A549 (cell line): ENCODE data around the gene MAST3.

ENCODE experiments used
- EHMT2 ChIP-seq: fragments of 200-600 bp; sonication (generic); IDR thresholded peaks from 2 replicates; pipeline ENCODE4 v1.6.1; 2016; ENCODE audit warnings: antibody characterized with exemption, low read depth, mild to moderate bottlenecking, moderate library complexity
- SMC3 ChIP-seq: fragments of >200 bp; sonication (Bioruptor Twin); formaldehyde crosslinking; IDR thresholded peaks from 3 replicates; pipeline ENCODE4 v1.6.1; 2018; ENCODE audit warnings: inconsistent platforms
- SREBF2 ChIP-seq: fragments of 450-650 bp; IDR thresholded peaks from 2 replicates; pipeline ENCODE4 v1.6.1; 2014; ENCODE audit warnings: mild to moderate bottlenecking, moderate library complexity
- ZC3H11A ChIP-seq: fragments of 450-650 bp; IDR thresholded peaks from 2 replicates; pipeline ENCODE4 v1.6.1; 2014; ENCODE audit warnings: antibody characterized with exemption, mild to moderate bottlenecking
- ZFP36 ChIP-seq: fragments of 450-650 bp; IDR thresholded peaks from 2 replicates; pipeline ENCODE4 v1.6.1; 2014; ENCODE audit warnings: borderline replicate concordance; ENCODE audit not compliant: partially characterized antibody
- TF ChIP-seq, protein P1 (sequence below): fragments of >200 bp; sonication (Bioruptor Twin); formaldehyde crosslinking; IDR thresholded peaks from 2 replicates; pipeline ENCODE4 v1.6.1; 2016
- TF ChIP-seq, protein P2 (sequence below): fragments of >200 bp; sonication (Bioruptor Twin); formaldehyde crosslinking; IDR thresholded peaks from 3 replicates; pipeline ENCODE4 v1.5.1; 2016
- TF ChIP-seq, protein P3 (sequence below): fragments of 150-350 bp; IDR thresholded peaks from 2 replicates; pipeline ENCODE4 v1.6.1; 2014; ENCODE audit warnings: low read depth, mild to moderate bottlenecking, low read length
- TF ChIP-seq, protein P4 (sequence below): IDR thresholded peaks from 2 replicates; pipeline ENCODE4 v1.6.1; 2012

- TF ChIP-seq, protein P1, sequence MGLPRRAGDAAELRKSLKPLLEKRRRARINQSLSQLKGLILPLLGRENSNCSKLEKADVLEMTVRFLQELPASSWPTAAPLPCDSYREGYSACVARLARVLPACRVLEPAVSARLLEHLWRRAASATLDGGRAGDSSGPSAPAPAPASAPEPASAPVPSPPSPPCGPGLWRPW, result no peak
- TF ChIP-seq ZFP36, result no peak
- TF ChIP-seq, protein P2, sequence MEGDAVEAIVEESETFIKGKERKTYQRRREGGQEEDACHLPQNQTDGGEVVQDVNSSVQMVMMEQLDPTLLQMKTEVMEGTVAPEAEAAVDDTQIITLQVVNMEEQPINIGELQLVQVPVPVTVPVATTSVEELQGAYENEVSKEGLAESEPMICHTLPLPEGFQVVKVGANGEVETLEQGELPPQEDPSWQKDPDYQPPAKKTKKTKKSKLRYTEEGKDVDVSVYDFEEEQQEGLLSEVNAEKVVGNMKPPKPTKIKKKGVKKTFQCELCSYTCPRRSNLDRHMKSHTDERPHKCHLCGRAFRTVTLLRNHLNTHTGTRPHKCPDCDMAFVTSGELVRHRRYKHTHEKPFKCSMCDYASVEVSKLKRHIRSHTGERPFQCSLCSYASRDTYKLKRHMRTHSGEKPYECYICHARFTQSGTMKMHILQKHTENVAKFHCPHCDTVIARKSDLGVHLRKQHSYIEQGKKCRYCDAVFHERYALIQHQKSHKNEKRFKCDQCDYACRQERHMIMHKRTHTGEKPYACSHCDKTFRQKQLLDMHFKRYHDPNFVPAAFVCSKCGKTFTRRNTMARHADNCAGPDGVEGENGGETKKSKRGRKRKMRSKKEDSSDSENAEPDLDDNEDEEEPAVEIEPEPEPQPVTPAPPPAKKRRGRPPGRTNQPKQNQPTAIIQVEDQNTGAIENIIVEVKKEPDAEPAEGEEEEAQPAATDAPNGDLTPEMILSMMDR, result no peak
- no peak for TF ChIP-seq SMC3
- no peak for TF ChIP-seq ZC3H11A
- TF ChIP-seq, protein P3, sequence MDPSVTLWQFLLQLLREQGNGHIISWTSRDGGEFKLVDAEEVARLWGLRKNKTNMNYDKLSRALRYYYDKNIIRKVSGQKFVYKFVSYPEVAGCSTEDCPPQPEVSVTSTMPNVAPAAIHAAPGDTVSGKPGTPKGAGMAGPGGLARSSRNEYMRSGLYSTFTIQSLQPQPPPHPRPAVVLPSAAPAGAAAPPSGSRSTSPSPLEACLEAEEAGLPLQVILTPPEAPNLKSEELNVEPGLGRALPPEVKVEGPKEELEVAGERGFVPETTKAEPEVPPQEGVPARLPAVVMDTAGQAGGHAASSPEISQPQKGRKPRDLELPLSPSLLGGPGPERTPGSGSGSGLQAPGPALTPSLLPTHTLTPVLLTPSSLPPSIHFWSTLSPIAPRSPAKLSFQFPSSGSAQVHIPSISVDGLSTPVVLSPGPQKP, result no peak
- TF ChIP-seq SREBF2, result no peak
- no peak for TF ChIP-seq EHMT2
- TF ChIP-seq, protein P4, sequence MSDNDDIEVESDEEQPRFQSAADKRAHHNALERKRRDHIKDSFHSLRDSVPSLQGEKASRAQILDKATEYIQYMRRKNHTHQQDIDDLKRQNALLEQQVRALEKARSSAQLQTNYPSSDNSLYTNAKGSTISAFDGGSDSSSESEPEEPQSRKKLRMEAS, result no peak
Observed at GRCh38 chr19:18190278-18190677, 92.7 kb downstream of the MAST3 start.
